Ovary (tissue), 9 donors: ENCODE results near the gene SLPI. TPM values are rescaled to one million over a fixed set of nuclear protein-coding genes. Genes with fewer than 3 reads are reported as not detected.

ENCODE experiments used
- DNase-seq, 5 donors: peaks; one replicate each; pipeline ENCODE4 v3.0.0-alpha.2; 2019 to 2020
- H3K27ac ChIP-seq, 2 donors: fragments of 200-600 bp; one replicate each; pipeline versions ENCODE4 v1.5.1 to v1.8.0; 2019 to 2022
- H3K27me3 ChIP-seq: fragments of 200-600 bp; one replicate; pipeline ENCODE4 v1.8.0; 2022
- H3K36me3 ChIP-seq: fragments of 200-600 bp; sonication (generic); one replicate; pipeline ENCODE4 v1.5.1; 2019
- H3K4me1 ChIP-seq: one replicate; pipeline ENCODE4 v1.8.1; 2013; ENCODE audit warnings: mild to moderate bottlenecking, moderate library complexity; ENCODE audit not compliant: insufficient read depth
- H3K4me3 ChIP-seq: fragments of 200-600 bp; sonication (generic); one replicate; pipeline ENCODE4 v1.5.1; 2017
- H3K9me3 ChIP-seq, 2 donors: fragments of 200-600 bp in 1 of 2; sonication (generic) in 1 of 2; one replicate each; pipeline versions ENCODE4 v1.5.1 to v1.8.1; 2013 to 2019; ENCODE audit warnings: mild to moderate bottlenecking in 1 of 2, moderate library complexity in 1 of 2
- EP300 ChIP-seq: sonication (generic); formaldehyde crosslinking; IDR thresholded peaks from one replicate; pipeline ENCODE4 v1.6.1; 2017; ENCODE audit warnings: antibody characterized with exemption
- POLR2A ChIP-seq: fragments of 450-650 bp; IDR thresholded peaks from one replicate; pipeline ENCODE4 v1.6.1; 2017; ENCODE audit warnings: antibody characterized with exemption, mild to moderate bottlenecking, moderate library complexity
- WGBS, 3 donors: extraction: QIAGEN DNeasy Blood & Tissue Kit in 1 of 3; methylation state at CpG; one replicate each; pipeline versions ENCODE4 v1.1.5 to v1.1.7; 2013 to 2017; 5-methylcytosine and 5-hydroxymethylcytosine counted together
- intact Hi-C, 4 donors: fragments of 100-400 bp; cut with DNase I; formaldehyde crosslinking; loops; one replicate each; pipeline versions ENCODE4 v1.11.0 to v1.15.1; 2022 to 2023
- polyA plus RNA-seq, 2 donors: library from polyadenylated mRNA; stranded (reverse); fragments of 200-250 nt in 1 of 2; fragments of 350-450 nt in 1 of 2; fragmentation: Illumina TruSeq in 1 of 2; extraction: RNeasy Lipid Tissue Mini Kit (QIAGEN cat#74804) in 1 of 2; gene quantifications; one replicate each; pipeline ENCODE4 v1.2.3, GENCODE V29; 2013 to 2014
- total RNA-seq, 7 donors: library from RNA; depleted of rRNA in 2 of 7; stranded (reverse); fragments of >200 nt in 2 of 7; fragmentation: NEBNext Ultra II Directional in 3 of 7; extraction: Animal tissue kit (Norgen Biotek cat#: 25700) in 3 of 7; gene quantifications; one replicate each; pipeline versions ENCODE4 v1.1.0 to v1.2.4, GENCODE V29; 2016 to 2023
- TF ChIP-seq, protein P1 (sequence below), 3 donors: fragments of 450-650 bp in 2 of 3; fragments of 200-600 bp in 1 of 3; IDR thresholded peaks; one replicate each; pipeline versions ENCODE4 v1.5.1 to v1.8.0; 2016 to 2022; ENCODE audit warnings: antibody characterized with exemption in 3 of 3, mild to moderate bottlenecking in 1 of 3
- donor health status: DM: no; HTN: no; CAD: no; lungs with moderate emphysema.
- donor health status: DM: no; HTN: no; CAD: no.
- donor health status: Bipolar disorder and iron deficiency.
- donor health status: DM: yes; HTN: yes; CAD: no.
- donor health status: DM: no; HTN: no; CAD: no.
- donor health status: DM: yes; HTN: yes; CAD: no.

Gene SLPI
- total and polyA plus RNA-seq, 9 donors, result 4.0 to 622 (median 33.3) TPM; not detected in 1

DNA sequence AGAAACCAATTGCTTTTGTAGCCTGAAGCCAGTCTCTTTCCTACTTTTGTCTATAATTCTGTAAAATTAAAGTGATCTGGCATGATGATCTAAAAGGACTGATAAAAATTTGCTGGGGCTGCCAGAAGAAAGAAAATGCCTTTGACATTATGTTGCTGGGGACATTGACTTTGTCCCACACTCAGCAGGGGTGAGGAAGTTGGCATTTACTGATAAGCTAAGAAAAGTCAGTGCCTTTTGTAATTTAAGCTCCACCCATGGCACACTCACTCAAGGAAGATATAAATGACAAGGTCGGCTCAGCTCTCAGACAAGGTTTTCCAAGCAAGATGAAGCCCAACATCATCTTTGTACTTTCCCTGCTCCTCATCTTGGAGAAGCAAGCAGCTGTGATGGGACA, 47.6 kb downstream of the SLPI start, which contains the start of gene SEMG1:
TSS of gene SEMG1 (plus strand) at position 309 of the 400 bp plus-strand sequence. CDS start at position 330, 21 bp downstream.
- DNase-seq, result no peak
- Histone ChIP-seq H3K9me3 (no peaks in the 10 kb centered on the region), H3K4me3 (no peak within 1 kb of the TSS), H3K27ac (no peak within 1 kb of the TSS), H3K4me1 (no peaks in the 10 kb centered on the region), H3K36me3 (no peaks in the 10 kb centered on the region), H3K27me3 (no peaks in the 10 kb centered on the region)
- intact Hi-C loops, result no loop called here
- no peak for TF ChIP-seq EP300
- TF ChIP-seq, protein P1, sequence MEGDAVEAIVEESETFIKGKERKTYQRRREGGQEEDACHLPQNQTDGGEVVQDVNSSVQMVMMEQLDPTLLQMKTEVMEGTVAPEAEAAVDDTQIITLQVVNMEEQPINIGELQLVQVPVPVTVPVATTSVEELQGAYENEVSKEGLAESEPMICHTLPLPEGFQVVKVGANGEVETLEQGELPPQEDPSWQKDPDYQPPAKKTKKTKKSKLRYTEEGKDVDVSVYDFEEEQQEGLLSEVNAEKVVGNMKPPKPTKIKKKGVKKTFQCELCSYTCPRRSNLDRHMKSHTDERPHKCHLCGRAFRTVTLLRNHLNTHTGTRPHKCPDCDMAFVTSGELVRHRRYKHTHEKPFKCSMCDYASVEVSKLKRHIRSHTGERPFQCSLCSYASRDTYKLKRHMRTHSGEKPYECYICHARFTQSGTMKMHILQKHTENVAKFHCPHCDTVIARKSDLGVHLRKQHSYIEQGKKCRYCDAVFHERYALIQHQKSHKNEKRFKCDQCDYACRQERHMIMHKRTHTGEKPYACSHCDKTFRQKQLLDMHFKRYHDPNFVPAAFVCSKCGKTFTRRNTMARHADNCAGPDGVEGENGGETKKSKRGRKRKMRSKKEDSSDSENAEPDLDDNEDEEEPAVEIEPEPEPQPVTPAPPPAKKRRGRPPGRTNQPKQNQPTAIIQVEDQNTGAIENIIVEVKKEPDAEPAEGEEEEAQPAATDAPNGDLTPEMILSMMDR (IDR thresholded peaks at IDR 0.05), result no peak
- no peak for TF ChIP-seq POLR2A
- WGBS, 3 donors, result 48 to 53% (median 50%) methylated on average over 1 of the region's 1 CpG

Other genes starting within 250 kb of the SLPI start
- gene KCNS1, start 153.4 kb downstream of the SLPI start, total RNA-seq, result not detected
- under 1 TPM; 0.02 to 0.80 TPM for gene KCNS1, start 153.4 kb downstream of the SLPI start, polyA plus RNA-seq
- gene WFDC5, start 139.4 kb downstream of the SLPI start, total RNA-seq, result not detected
- not detected for gene WFDC5, start 139.4 kb downstream of the SLPI start, polyA plus RNA-seq
- not detected for gene WFDC12, start 130.1 kb downstream of the SLPI start, total RNA-seq
- not detected for gene WFDC12, start 130.1 kb downstream of the SLPI start, polyA plus RNA-seq
- gene PI3, start 79.7 kb downstream of the SLPI start, total RNA-seq, result under 1 TPM in 1 of 7 donors, not detected in 6; 0.92 TPM
- under 1 TPM in 1 of 2 donors, not detected in 1; 0.30 TPM for gene PI3, start 79.7 kb downstream of the SLPI start, polyA plus RNA-seq
- gene SEMG1, start 47.5 kb downstream of the SLPI start, total RNA-seq, result not detected
- gene SEMG1, start 47.5 kb downstream of the SLPI start, polyA plus RNA-seq, result not detected
- not detected for gene SEMG2, start 33.2 kb downstream of the SLPI start, total RNA-seq
- gene SEMG2, start 33.2 kb downstream of the SLPI start, polyA plus RNA-seq, result not detected
- gene RBPJL, start 52.3 kb upstream of the SLPI start, total RNA-seq, result under 1 TPM in 2 of 7 donors, not detected in 5; 0.36 to 0.38 TPM
- not detected for gene RBPJL, start 52.3 kb upstream of the SLPI start, polyA plus RNA-seq
- gene MATN4, start 53.7 kb upstream of the SLPI start, total RNA-seq, result under 1 TPM in 1 of 7 donors, not detected in 6; 0.10 TPM
- gene MATN4, start 53.7 kb upstream of the SLPI start, polyA plus RNA-seq, result not detected
- 100 to 1,000 TPM in 1 of 7 donors, 10 to 100 TPM in 6; 12.9 to 269 (median 45.9) TPM for gene SDC4, start 93.9 kb upstream of the SLPI start, total RNA-seq
- gene SDC4, start 93.9 kb upstream of the SLPI start, polyA plus RNA-seq, result 10 to 100 TPM; 17.3 to 49.0 TPM
- 10 to 100 TPM; 29.2 to 69.7 (median 32.8) TPM for gene SYS1, start 108.6 kb upstream of the SLPI start, total RNA-seq
- 10 to 100 TPM; 33.0 to 47.0 TPM for gene SYS1, start 108.6 kb upstream of the SLPI start, polyA plus RNA-seq
- under 1 TPM in 2 of 7 donors, not detected in 5; 0.42 to 0.89 TPM for gene TP53TG5, start 123.8 kb upstream of the SLPI start, total RNA-seq
- under 1 TPM in 1 of 2 donors, not detected in 1; 0.02 TPM for gene TP53TG5, start 123.8 kb upstream of the SLPI start, polyA plus RNA-seq
- gene DBNDD2, start 153.7 kb upstream of the SLPI start, total RNA-seq, result 10 to 100 TPM; 18.4 to 51.3 (median 31.6) TPM
- 10 to 100 TPM; 36.1 to 63.2 TPM for gene DBNDD2, start 153.7 kb upstream of the SLPI start, polyA plus RNA-seq
- gene PIGT, start 161.6 kb upstream of the SLPI start, total RNA-seq, result 10 to 100 TPM; 30.0 to 84.2 (median 69.3) TPM
- 100 to 1,000 TPM in 1 of 2 donors, 10 to 100 TPM in 1; 68.1 to 172 TPM for gene PIGT, start 161.6 kb upstream of the SLPI start, polyA plus RNA-seq
- 100 to 1,000 TPM in 1 of 7 donors, 10 to 100 TPM in 4, 1 to 10 TPM in 2; 1.2 to 246 (median 18.9) TPM for gene WFDC2, start 215.2 kb upstream of the SLPI start, total RNA-seq
- 1 to 10 TPM; 2.9 to 9.6 TPM for gene WFDC2, start 215.2 kb upstream of the SLPI start, polyA plus RNA-seq